Peyer's patch (tissue), 4 donors: ENCODE results near the gene CACUL1.

Experiments used
- CTCF ChIP-seq, 6 experiments: fragments of 450-650 bp in 4 of 6; fragments of 200-600 bp in 2 of 6; sonication (generic) in 1 of 6; IDR thresholded peaks; one replicate each; pipeline ENCODE4 v1.5.1; 2017 to 2019; ENCODE audit warnings: antibody characterized with exemption in 6 of 6, mild to moderate bottlenecking in 3 of 6, moderate library complexity in 1 of 6
- POLR2A ChIP-seq, 2 donors: fragments of 450-650 bp; IDR thresholded peaks; one replicate each; pipeline ENCODE4 v1.5.1; 2017; ENCODE audit warnings: antibody characterized with exemption in 2 of 2, mild to moderate bottlenecking in 2 of 2, moderate library complexity in 2 of 2

GRCh38 chr10:118689070-118689858 lies 65.5 kb downstream of the CACUL1 start:
- TF ChIP-seq CTCF (IDR thresholded peaks at IDR 0.05) = no peak
- TF ChIP-seq POLR2A (IDR thresholded peaks at IDR 0.05) = no peak
